ENCODE data around the gene UCP2. TPM values are rescaled to one million over a fixed set of nuclear protein-coding genes. Genes with fewer than 3 reads are reported as not detected.

The UCP2 gene
- total and polyA plus RNA-seq, 4 donors: 44.7 to 207 (median 139) TPM

- DNase-seq: no peak
- no peak overlapping the region for H3K9ac ChIP-seq (ENCODE audit: insufficient read depth in 1 of 2, low read length in 2 of 2)
- H3K4me1 ChIP-seq (ENCODE audit: control insufficient read depth in 5 of 5, insufficient read depth in 5 of 5, low read length in 5 of 5): no peaks in the 10 kb centered on the region
- no peak overlapping the region for H3K4me3 ChIP-seq
- peaks cover 0 to 15% (median 0%) of the 10 kb centered on the region in 4 donors for H3K36me3 ChIP-seq (ENCODE audit: control insufficient read depth in 4 of 4, insufficient read depth in 4 of 4, low read length in 4 of 4)
- TF ChIP-seq CTCF (IDR thresholded peaks at IDR 0.05; ENCODE audit: control extremely low read depth, extremely low read depth): no peak
- 94 to 96% methylated on average over 5 of the region's 5 CpGs for WGBS, 2 donors
- H3K27me3 ChIP-seq (ENCODE audit: control insufficient read depth in 3 of 3, insufficient read depth in 3 of 3, low read length in 2 of 3): no peaks in the 10 kb centered on the region
- H3K9me3 ChIP-seq (ENCODE audit: control insufficient read depth in 4 of 4, insufficient read depth in 3 of 4, low read length in 3 of 4): no peaks in the 10 kb centered on the region
- ATAC-seq (ENCODE audit: insufficient read depth, low FRiP score): no peak
- no peak overlapping the region for H3K27ac ChIP-seq (ENCODE audit: low read depth in 1 of 2, low read length in 1 of 2)
These were observed 27.1 kb upstream of the UCP2 start for GRCh38 chr11:74009675-74010305.

GRCh38 chr11:74009230-74009547 is 26.5 kb upstream of the UCP2 start:
- DNase-seq (no peak), ATAC-seq (ENCODE audit: insufficient read depth, low FRiP score) (no peak)
- H3K9ac ChIP-seq (ENCODE audit: insufficient read depth in 1 of 2, low read length in 2 of 2): no peak overlapping the region
- no peaks in the 10 kb centered on the region for H3K4me1 ChIP-seq (ENCODE audit: control insufficient read depth in 5 of 5, insufficient read depth in 5 of 5, low read length in 5 of 5)
- H3K9me3 ChIP-seq (ENCODE audit: control insufficient read depth in 4 of 4, insufficient read depth in 3 of 4, low read length in 3 of 4): no peaks in the 10 kb centered on the region
- H3K27ac ChIP-seq (ENCODE audit: low read depth in 1 of 2, low read length in 1 of 2): no peak overlapping the region
- no peak overlapping the region for H3K4me3 ChIP-seq
- no peak for TF ChIP-seq CTCF (IDR thresholded peaks at IDR 0.05; ENCODE audit: control extremely low read depth, extremely low read depth)
- 89% methylated on average over 3 of the region's 3 CpGs for WGBS, 2 donors
- peaks cover 0 to 18% (median 1%) of the 10 kb centered on the region in 4 donors for H3K36me3 ChIP-seq (ENCODE audit: control insufficient read depth in 4 of 4, insufficient read depth in 4 of 4, low read length in 4 of 4)
- no peaks in the 10 kb centered on the region for H3K27me3 ChIP-seq (ENCODE audit: control insufficient read depth in 3 of 3, insufficient read depth in 3 of 3, low read length in 2 of 3)

- Histone ChIP-seq H3K4me3 (no peak within 1 kb of the TSS), H3K9me3 (ENCODE audit: control insufficient read depth in 4 of 4, insufficient read depth in 3 of 4, low read length in 3 of 4) (no peaks in the 10 kb centered on the region), H3K36me3 (ENCODE audit: control insufficient read depth in 4 of 4, insufficient read depth in 4 of 4, low read length in 4 of 4) (peaks cover 4 to 23% (median 6%) of the 10 kb centered on the region in 4 donors), H3K4me1 (ENCODE audit: control insufficient read depth in 5 of 5, insufficient read depth in 5 of 5, low read length in 5 of 5) (no peaks in the 10 kb centered on the region), H3K27me3 (ENCODE audit: control insufficient read depth in 3 of 3, insufficient read depth in 3 of 3, low read length in 2 of 3) (no peaks in the 10 kb centered on the region), H3K9ac (ENCODE audit: insufficient read depth in 1 of 2, low read length in 2 of 2) (no peak within 1 kb of the TSS), H3K27ac (ENCODE audit: low read depth in 1 of 2, low read length in 1 of 2) (no peak within 1 kb of the TSS)
- WGBS, 2 donors: 74 to 78% methylated on average over 9 of the region's 9 CpGs
- no peak for TF ChIP-seq CTCF (IDR thresholded peaks at IDR 0.05; ENCODE audit: control extremely low read depth, extremely low read depth)
- DNase-seq: no peak
- ATAC-seq (ENCODE audit: insufficient read depth, low FRiP score): no peak
These were observed 26.0 kb upstream of the UCP2 start, which contains the start of gene UCP3 for GRCh38 chr11:74008373-74009229. UCP3 (minus strand) TSS chr11:74009085; CDS start chr11:74007042, 2,043 bp downstream.
